GM18519 (cell line): ENCODE measurements around the gene NID1.
"Not testable (repeated sequence)": the region's sequence is repeated elsewhere in the genome, so short reads cannot be mapped to it uniquely, and the experiment has no call there.

Experiments used
- ATAC-seq: cut with Tn5 transposase; IDR thresholded peaks from one replicate; pipeline ENCODE4 v1.9.1; 2021; ENCODE audit warnings: mild to moderate bottlenecking, moderate library complexity; ENCODE audit not compliant: unreplicated experiment, low FRiP score

NID1 gene

GRCh38 chr1:235943581-235944114 lies 121.2 kb downstream of the NID1 start:
- no peak for ATAC-seq

- ATAC-seq, result no peak
These were observed 121.8 kb downstream of the NID1 start for GRCh38 chr1:235942979-235943575.

GRCh38 chr1:235942625-235942934 lies 122.3 kb downstream of the NID1 start:
- no peak for ATAC-seq

GRCh38 chr1:235941876-235942624 lies 122.8 kb downstream of the NID1 start:
- ATAC-seq, result no peak

- ATAC-seq, result no peak
These were observed 124.6 kb downstream of the NID1 start for GRCh38 chr1:235940285-235940684.

- no peak for ATAC-seq
These were observed 125.5 kb downstream of the NID1 start for GRCh38 chr1:235939480-235939775.

- no peak for ATAC-seq
These were observed 126.0 kb downstream of the NID1 start for GRCh38 chr1:235938709-235939479.

- ATAC-seq, result no peak
These were observed 127.8 kb downstream of the NID1 start for GRCh38 chr1:235937123-235937522.

- no peak for ATAC-seq
These were observed 129.4 kb downstream of the NID1 start for GRCh38 chr1:235935235-235936225.

- no peak for ATAC-seq
These were observed 131.1 kb downstream of the NID1 start for GRCh38 chr1:235933766-235934116.

GRCh38 chr1:235933017-235933765 lies 131.7 kb downstream of the NID1 start:
- no peak for ATAC-seq

GRCh38 chr1:235932090-235932510 lies 132.8 kb downstream of the NID1 start:
- ATAC-seq, result no peak

- ATAC-seq, result no peak
These were observed 133.6 kb downstream of the NID1 start for GRCh38 chr1:235931171-235931738.

GRCh38 chr1:235930543-235930942 lies 134.3 kb downstream of the NID1 start:
- no peak for ATAC-seq

GRCh38 chr1:235929216-235929615 lies 135.7 kb downstream of the NID1 start:
- no peak for ATAC-seq

GRCh38 chr1:235928197-235928596 lies 136.7 kb downstream of the NID1 start:
- no peak for ATAC-seq

- not testable (repeated sequence) for ATAC-seq
These were observed 137.3 kb downstream of the NID1 start for GRCh38 chr1:235927551-235927950.
